HEK293 (cell line): ENCODE results near the gene UBXN4.

ENCODE experiments used
- CTCF ChIP-seq: fragments of 450-650 bp; formaldehyde crosslinking; IDR thresholded peaks from 2 replicates; pipeline ENCODE4 v1.5.1; 2016; ENCODE audit warnings: missing biosample characterization, missing genetic modification characterization
- MEIS1 ChIP-seq: sonication (generic); formaldehyde crosslinking; IDR thresholded peaks from 2 replicates; pipeline ENCODE4 v1.8.1; 2022; ENCODE audit warnings: missing genetic modification reagents, mild to moderate bottlenecking, borderline replicate concordance
- MYNN ChIP-seq: fragments of 450-650 bp; formaldehyde crosslinking; IDR thresholded peaks from 2 replicates; pipeline ENCODE4 v1.5.1; 2016; ENCODE audit warnings: missing biosample characterization, missing genetic modification characterization, borderline replicate concordance
- SALL2 ChIP-seq: fragments of 450-650 bp; formaldehyde crosslinking; IDR thresholded peaks from 2 replicates; pipeline ENCODE4 v1.5.0; 2017; ENCODE audit warnings: missing biosample characterization, mild to moderate bottlenecking, missing genetic modification characterization, borderline replicate concordance
- YY1 ChIP-seq: fragments of 450-650 bp; formaldehyde crosslinking; IDR thresholded peaks from 2 replicates; pipeline ENCODE4 v1.5.1; 2018; ENCODE audit warnings: missing biosample characterization, missing genetic modification characterization
- ZNF140 ChIP-seq: fragments of 450-650 bp; formaldehyde crosslinking; IDR thresholded peaks from 2 replicates; pipeline ENCODE4 v1.5.1; 2016; ENCODE audit warnings: missing biosample characterization, missing genetic modification characterization
- ZNF274 ChIP-seq, 2 experiments: fragments of 200-500 bp in 1 of 2; fragments of 450-650 bp in 1 of 2; sonication (Bioruptor generic) in 1 of 2; formaldehyde crosslinking in 1 of 2; IDR thresholded peaks; 2 replicates each; pipeline versions ENCODE4 v1.5.1 to v1.6.1; 2014 to 2016; ENCODE audit warnings: borderline replicate concordance in 1 of 2, inconsistent platforms in 1 of 2, low read length in 1 of 2, missing biosample characterization in 1 of 2, missing genetic modification characterization in 1 of 2
- ZNF792 ChIP-seq: fragments of 450-650 bp; formaldehyde crosslinking; IDR thresholded peaks from 2 replicates; pipeline ENCODE4 v1.5.1; 2016; ENCODE audit warnings: missing biosample characterization, missing genetic modification characterization
- ZXDB ChIP-seq: fragments of 450-650 bp; formaldehyde crosslinking; IDR thresholded peaks from 2 replicates; pipeline ENCODE4 v1.5.1; 2016; ENCODE audit warnings: missing biosample characterization, missing genetic modification characterization
- TF ChIP-seq, protein P1 (sequence below): fragments of 450-650 bp; formaldehyde crosslinking; IDR thresholded peaks from 2 replicates; pipeline ENCODE4 v1.5.1; 2016; ENCODE audit warnings: missing biosample characterization, missing genetic modification characterization

GRCh38 chr2:135694711-135695110 is 46.9 kb upstream of the UBXN4 start:
- no peak for TF ChIP-seq SALL2 (tag by site-specific recombination)
- TF ChIP-seq ZXDB (tag by site-specific recombination): no peak
- TF ChIP-seq CTCF: no peak
- no peak for TF ChIP-seq YY1 (tag by site-specific recombination)
- no peak for TF ChIP-seq ZNF140
- TF ChIP-seq, protein P1, sequence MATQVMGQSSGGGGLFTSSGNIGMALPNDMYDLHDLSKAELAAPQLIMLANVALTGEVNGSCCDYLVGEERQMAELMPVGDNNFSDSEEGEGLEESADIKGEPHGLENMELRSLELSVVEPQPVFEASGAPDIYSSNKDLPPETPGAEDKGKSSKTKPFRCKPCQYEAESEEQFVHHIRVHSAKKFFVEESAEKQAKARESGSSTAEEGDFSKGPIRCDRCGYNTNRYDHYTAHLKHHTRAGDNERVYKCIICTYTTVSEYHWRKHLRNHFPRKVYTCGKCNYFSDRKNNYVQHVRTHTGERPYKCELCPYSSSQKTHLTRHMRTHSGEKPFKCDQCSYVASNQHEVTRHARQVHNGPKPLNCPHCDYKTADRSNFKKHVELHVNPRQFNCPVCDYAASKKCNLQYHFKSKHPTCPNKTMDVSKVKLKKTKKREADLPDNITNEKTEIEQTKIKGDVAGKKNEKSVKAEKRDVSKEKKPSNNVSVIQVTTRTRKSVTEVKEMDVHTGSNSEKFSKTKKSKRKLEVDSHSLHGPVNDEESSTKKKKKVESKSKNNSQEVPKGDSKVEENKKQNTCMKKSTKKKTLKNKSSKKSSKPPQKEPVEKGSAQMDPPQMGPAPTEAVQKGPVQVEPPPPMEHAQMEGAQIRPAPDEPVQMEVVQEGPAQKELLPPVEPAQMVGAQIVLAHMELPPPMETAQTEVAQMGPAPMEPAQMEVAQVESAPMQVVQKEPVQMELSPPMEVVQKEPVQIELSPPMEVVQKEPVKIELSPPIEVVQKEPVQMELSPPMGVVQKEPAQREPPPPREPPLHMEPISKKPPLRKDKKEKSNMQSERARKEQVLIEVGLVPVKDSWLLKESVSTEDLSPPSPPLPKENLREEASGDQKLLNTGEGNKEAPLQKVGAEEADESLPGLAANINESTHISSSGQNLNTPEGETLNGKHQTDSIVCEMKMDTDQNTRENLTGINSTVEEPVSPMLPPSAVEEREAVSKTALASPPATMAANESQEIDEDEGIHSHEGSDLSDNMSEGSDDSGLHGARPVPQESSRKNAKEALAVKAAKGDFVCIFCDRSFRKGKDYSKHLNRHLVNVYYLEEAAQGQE: no peak
- no peak for TF ChIP-seq ZNF274 (IDR thresholded peaks at IDR 0.05; ENCODE audit: low read length)
- TF ChIP-seq ZNF274 (tag by site-specific recombination; IDR thresholded peaks at IDR 0.05; ENCODE audit: borderline replicate concordance): no peak
- no peak for TF ChIP-seq ZNF792 (tag by site-specific recombination)
- no peak for TF ChIP-seq MEIS1
- TF ChIP-seq MYNN: no peak
